GM19043 (cell line): ENCODE measurements around the gene MORN3.
A peak's percentile ranks its signal among the peaks of the same experiment; 100 is the strongest.
"Not testable (repeated sequence)": the region's sequence is repeated elsewhere in the genome, so short reads cannot be mapped to it uniquely, and the experiment has no call there.

Experiments used
- ATAC-seq: cut with Tn5 transposase; IDR thresholded peaks from one replicate; pipeline ENCODE4 v1.9.1; 2021; ENCODE audit warnings: low read depth; ENCODE audit not compliant: unreplicated experiment

Gene MORN3

DNA sequence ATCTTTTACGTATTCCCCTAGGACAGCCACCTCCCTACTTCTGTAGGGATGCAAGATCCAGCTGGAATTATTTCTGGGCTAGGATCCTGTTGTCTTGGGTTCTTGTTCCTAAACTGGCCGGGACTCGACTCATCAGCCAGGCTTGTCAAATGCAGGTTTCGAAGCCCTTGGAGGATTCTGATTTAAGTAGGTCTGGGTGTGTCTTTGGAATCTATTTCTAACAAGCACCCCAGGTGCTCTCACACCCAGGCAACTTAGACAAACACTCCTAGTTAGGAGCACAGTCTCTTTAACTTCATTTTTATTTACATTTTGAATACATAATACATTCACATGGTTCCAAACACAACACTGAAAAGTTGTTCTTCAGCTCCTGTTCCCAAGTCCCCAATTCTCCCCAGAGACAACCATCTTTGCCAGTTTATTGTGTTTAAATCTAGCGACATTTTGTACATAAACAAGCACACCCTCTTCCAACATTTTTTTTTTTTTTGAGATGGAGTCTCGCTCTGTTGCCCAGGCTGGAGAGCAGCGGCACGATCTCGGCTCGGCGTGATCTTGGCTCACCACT is 20.9 kb downstream of the MORN3 start:
- ATAC-seq = no peak

DNA sequence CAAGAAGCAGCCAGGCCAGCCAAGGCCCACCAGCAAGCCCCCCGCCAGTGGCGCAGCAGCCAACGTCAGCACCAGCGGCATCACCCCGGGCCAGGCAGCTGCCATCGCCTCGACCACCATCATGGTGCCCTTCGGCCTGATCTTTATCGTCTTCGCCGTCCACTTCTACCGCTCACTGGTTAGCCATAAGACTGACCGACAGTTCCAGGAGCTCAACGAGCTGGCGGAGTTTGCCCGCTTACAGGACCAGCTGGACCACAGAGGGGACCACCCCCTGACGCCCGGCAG is 28.2 kb downstream of the MORN3 start:
- ATAC-seq = no peak

- no peak for ATAC-seq
These were observed 30.9 kb downstream of the MORN3 start for GRCh38 chr12:121638298-121639202.

DNA sequence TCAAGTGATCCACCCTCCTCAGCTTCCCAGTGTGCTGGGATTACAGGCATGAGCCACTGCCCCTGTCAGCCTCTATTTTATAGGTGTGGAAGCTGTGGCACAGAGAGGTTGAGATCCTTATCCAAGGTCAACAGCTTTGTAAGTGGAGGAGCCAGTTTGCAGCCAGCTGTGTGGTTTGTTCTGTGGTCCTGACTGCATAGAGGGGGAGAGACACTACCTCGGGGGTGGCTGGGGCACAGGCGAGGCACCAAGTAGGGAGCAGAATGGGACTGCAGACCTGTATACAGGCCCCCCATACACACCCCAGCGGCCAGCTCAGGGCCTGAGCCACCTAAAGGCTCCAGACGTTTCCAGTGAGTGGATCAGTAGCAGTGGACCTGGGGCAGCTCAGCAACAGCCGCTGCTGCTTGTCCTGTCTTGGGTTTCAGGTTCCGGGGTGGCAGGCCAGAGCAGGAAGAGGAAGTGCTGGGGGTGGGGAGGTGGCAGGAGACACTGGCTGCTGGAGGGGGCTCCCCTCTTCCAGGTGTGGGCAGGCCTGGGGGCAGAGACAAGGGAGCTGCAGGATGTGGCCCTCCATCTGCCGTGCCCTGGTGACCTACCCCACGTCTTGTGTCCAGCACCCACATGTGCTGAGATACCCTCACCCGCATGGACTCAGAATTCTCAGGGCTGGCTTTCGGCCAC is 32.1 kb downstream of the MORN3 start:
- ATAC-seq = no peak

DNA sequence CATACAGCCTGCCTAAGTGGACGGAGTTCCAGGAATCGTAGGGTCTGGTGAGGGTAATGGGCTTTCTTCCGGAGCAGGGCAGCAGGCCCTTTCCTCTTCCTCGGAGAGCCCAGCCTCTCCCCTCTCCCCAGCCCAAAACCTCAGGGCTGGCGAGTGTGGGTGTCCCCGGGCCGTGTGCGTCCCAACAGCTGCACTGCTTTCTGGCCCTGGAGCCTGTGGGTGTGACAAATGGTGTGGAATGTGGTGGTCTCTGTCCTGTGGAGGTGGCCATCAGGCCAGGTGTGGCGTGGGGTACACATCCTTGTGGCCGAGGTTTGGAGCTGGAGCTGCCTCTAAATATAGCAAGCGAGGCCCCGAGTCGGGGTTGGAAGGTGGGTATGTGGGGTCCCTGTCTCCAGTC is 34.6 kb downstream of the MORN3 start:
- ATAC-seq = no peak

GRCh38 chr12:121633833-121634196 is 35.6 kb downstream of the MORN3 start:
- not testable (repeated sequence) for ATAC-seq

DNA sequence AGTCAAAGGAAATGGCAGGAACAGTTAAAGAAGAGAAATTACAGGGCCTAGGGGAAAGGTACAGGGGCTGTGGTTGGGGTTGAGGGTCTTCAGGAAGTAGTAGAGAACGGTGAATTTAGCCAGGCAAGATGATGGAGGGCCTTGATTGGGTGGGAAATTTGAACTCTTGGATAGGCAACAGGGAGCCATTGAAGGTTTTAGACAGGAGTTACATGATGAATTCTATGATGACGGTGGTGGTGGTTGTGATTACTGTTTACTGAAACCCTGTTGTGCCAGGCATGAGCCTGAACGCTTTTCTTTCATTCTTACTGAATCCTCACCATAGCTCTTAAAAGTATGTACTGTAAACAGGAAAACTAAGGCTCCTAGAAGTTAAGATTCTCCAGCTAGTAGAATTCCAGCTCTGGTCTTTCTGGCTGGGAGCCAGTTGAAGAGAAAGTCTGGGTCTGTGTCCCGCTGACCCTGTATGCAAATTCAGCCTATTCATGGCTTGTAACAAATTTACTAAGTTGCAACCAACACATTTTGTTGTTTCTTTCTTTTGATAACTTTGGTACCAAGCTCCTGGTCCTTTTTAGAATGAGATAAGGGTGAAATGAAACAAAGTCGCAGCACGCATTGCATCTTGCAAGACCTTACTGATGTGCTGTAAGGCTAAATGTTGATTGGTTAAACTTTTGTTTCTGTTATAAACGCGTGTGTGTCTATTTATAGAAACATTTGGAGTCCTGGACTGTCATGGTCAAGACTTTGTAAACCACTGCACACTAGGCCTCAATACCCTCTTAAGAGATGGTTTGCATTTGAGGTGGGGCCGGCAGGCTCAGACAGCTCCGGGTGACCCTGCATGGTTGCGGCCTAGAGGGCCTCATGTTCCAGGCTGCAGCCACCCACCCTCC is 37.1 kb downstream of the MORN3 start:
- ATAC-seq = no peak

DNA sequence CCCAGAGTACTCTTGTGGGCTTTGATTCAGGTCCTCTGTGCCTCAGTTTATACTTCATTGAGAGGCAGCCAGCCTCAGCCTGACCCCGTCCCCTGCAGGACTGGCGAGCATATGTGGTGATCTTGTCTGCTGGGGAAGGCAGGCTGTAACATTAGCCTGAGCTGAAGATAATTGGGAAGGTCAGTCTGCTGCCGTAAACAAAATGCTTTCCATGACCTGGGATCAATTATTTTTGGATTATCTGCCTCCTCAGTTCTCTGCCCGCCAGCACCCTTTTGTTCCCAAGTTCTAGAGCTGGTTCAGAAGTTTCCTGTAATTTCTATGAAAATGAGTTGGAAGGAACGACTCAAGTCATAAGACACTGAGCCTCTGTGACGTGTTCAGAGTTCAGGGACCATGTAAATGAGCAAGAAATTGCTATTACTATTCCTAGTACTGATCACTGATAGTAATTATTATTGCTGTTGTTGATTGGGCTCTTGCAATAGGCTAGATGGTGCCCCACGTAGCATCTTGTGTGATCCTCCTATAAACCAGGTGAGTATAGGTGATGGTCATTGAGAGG is 38.6 kb downstream of the MORN3 start:
- no peak for ATAC-seq

DNA sequence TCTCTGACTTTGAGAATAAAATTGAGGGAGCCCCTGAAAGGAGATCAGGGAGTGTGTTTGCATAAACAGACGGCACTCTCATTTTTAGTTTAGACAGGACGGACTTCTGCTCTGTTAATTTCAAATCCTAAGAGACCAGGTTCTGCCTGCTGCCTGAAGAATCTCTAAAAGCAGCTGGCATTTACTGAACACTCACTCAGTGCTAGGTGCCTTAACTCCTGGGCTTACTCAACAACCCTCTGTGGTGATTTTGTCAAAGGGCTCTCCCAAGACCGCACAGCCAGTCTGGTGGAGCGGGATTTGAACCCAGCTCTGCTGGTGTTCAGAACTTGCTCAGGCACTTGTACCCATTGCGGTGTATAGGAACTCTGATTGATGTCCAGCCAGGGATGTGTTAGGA is 40.9 kb downstream of the MORN3 start:
- no peak for ATAC-seq

DNA sequence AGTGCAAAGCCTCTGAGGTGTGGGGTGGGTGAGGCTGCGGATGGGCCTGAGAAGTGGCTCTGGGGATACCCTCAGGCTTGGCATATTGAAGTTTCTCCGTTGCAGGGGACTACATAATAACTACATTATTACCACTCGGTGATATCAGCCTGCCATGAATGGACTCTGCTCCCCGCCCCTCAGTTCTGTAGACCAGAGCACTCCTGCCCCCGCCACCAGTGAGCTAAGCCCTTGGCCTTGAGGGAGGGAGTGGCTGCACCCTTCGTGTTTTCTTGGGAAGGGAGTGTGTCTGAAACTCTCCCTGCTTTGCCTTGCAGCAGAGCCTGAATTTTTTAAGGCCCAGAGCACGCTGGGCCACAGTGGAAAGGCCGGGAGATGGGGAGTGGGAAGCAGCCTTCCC is 41.4 kb downstream of the MORN3 start:
- no peak for ATAC-seq

GRCh38 chr12:121626853-121627640 is 42.4 kb downstream of the MORN3 start:
- peak; percentile 20 for ATAC-seq

GRCh38 chr12:121626087-121626852 is 43.2 kb downstream of the MORN3 start, which contains the start of gene ORAI1:
Gene ORAI1 (plus strand): TSS chr12:121626530.
- ATAC-seq = peak; percentile 59

- ATAC-seq = no peak
These were observed 49.0 kb downstream of the MORN3 start for GRCh38 chr12:121620333-121620891.

GRCh38 chr12:121618659-121619233 is 50.7 kb downstream of the MORN3 start:
- no peak for ATAC-seq

- no peak for ATAC-seq
These were observed 54.5 kb downstream of the MORN3 start for GRCh38 chr12:121614872-121615467.

DNA sequence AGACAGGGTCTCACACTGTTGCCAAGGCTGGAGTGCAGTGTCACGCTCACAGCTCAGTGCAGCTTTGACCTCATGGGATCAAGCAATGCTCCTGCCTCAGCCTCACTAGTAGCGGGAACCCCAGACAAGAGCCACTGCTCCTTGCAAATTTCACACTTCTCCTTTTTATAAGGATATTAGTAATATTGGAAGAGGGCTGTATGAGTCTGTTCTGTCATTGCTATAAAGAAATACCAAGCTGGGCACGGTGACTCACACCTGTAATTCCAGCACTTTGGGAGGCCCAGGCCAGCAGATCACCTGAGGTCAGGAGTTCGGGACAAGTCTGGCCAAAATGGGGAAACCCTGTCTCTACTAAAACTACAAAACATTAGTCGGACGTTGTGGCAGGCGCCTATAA is 56.0 kb downstream of the MORN3 start:
- ATAC-seq = no peak

- no peak for ATAC-seq
These were observed 58.1 kb downstream of the MORN3 start for GRCh38 chr12:121611306-121611705.
